HEK293T (cell line): ENCODE measurements around the gene CEBPB.

ENCODE experiments used
- CTCF ChIA-PET: fragments of 350-600 bp; formaldehyde crosslinking; extraction: SDS; loops from one replicate; lab custom pipeline; 2021; ENCODE audit warnings: antibody characterized with exemption, inconsistent platforms; lab: Yijun Ruan, JAX
- POLR2A ChIA-PET: fragments of 350-600 bp; formaldehyde crosslinking; extraction: SDS; loops from one replicate; lab custom pipeline; 2020; ENCODE audit warnings: antibody characterized with exemption, inconsistent platforms; lab: Yijun Ruan, JAX
- DNase-seq: peaks from one replicate; pipeline ENCODE4 v3.0.0; 2012; ENCODE audit warnings: mixed read lengths; ENCODE audit errors: extremely low spot score
- ARNT ChIP-seq: fragments of 450-650 bp; IDR thresholded peaks from 2 replicates; pipeline ENCODE4 v1.6.1; 2017; ENCODE audit warnings: mild to moderate bottlenecking
- BHLHE40 ChIP-seq: fragments of 450-650 bp; IDR thresholded peaks from 2 replicates; pipeline ENCODE4 v1.6.1; 2016; ENCODE audit warnings: mild to moderate bottlenecking, moderate library complexity, borderline replicate concordance
- CTBP1 ChIP-seq: fragments of 450-650 bp; IDR thresholded peaks from 2 replicates; pipeline ENCODE4 v1.6.1; 2016; ENCODE audit warnings: borderline replicate concordance
- ELF4 ChIP-seq: fragments of 450-650 bp; IDR thresholded peaks from 2 replicates; pipeline ENCODE4 v1.6.1; 2017; ENCODE audit warnings: antibody characterized with exemption
- FOXA1 ChIP-seq: fragments of 450-650 bp; IDR thresholded peaks from 2 replicates; pipeline ENCODE4 v1.6.1; 2016; ENCODE audit warnings: mild to moderate bottlenecking
- FOXK2 ChIP-seq: fragments of 450-650 bp; IDR thresholded peaks from 2 replicates; pipeline ENCODE4 v1.6.1; 2016; ENCODE audit warnings: mild to moderate bottlenecking
- FOXM1 ChIP-seq: fragments of 450-650 bp; IDR thresholded peaks from 2 replicates; pipeline ENCODE4 v1.6.1; 2017; ENCODE audit warnings: mild to moderate bottlenecking, borderline replicate concordance
- HDGF ChIP-seq: fragments of 450-650 bp; IDR thresholded peaks from 2 replicates; pipeline ENCODE4 v1.6.1; 2017; ENCODE audit warnings: antibody characterized with exemption, borderline replicate concordance
- L3MBTL2 ChIP-seq: fragments of 450-650 bp; conservative IDR thresholded peaks from 2 replicates; pipeline ENCODE4 v1.6.1; 2016; ENCODE audit warnings: mild to moderate bottlenecking
- LEF1 ChIP-seq: fragments of 450-650 bp; IDR thresholded peaks from 2 replicates; pipeline ENCODE4 v1.6.1; 2017; ENCODE audit warnings: mild to moderate bottlenecking, borderline replicate concordance
- NFRKB ChIP-seq: fragments of 450-650 bp; IDR thresholded peaks from 2 replicates; pipeline ENCODE4 v1.6.1; 2016; ENCODE audit warnings: mild to moderate bottlenecking, moderate library complexity
- PKNOX1 ChIP-seq: fragments of 450-650 bp; IDR thresholded peaks from 2 replicates; pipeline ENCODE4 v1.6.1; 2016
- SP1 ChIP-seq: fragments of 450-650 bp; IDR thresholded peaks from 2 replicates; pipeline ENCODE4 v1.6.1; 2017
- SUZ12 ChIP-seq: fragments of 450-650 bp; IDR thresholded peaks from 2 replicates; pipeline ENCODE4 v1.6.1; 2016; ENCODE audit warnings: mild to moderate bottlenecking
- TARDBP ChIP-seq: fragments of 450-650 bp; IDR thresholded peaks from 2 replicates; pipeline ENCODE4 v1.6.1; 2016
- ZNF384 ChIP-seq: fragments of 450-650 bp; IDR thresholded peaks from 2 replicates; pipeline ENCODE4 v1.6.1; 2016

Gene CEBPB

GRCh38 chr20:50231854-50232253 lies 41.2 kb downstream of the CEBPB start:
- DNase-seq = no peak
- ChIA-PET POLR2A (interaction anchor here (0.7 kb wide), 1 partner anchor 27 kb away, joined by 3 read pairs; no protein-coding TSS in a partner anchor), CTCF (no interaction called here)
- no peak for TF ChIP-seq L3MBTL2
- no peak for TF ChIP-seq BHLHE40
- no peak for TF ChIP-seq LEF1
- TF ChIP-seq ARNT = no peak
- TF ChIP-seq CTBP1 = no peak

GRCh38 chr20:50232651-50233324 lies 42.2 kb downstream of the CEBPB start:
- no peak for TF ChIP-seq SP1
- no peak for TF ChIP-seq TARDBP
- TF ChIP-seq FOXK2 = no peak
- no peak for TF ChIP-seq NFRKB
- no peak for TF ChIP-seq L3MBTL2
- TF ChIP-seq HDGF = no peak
- no peak for TF ChIP-seq LEF1
- no peak for TF ChIP-seq ZNF384
- TF ChIP-seq PKNOX1 = no peak
- TF ChIP-seq FOXA1 = no peak
- no peak for TF ChIP-seq CTBP1
- TF ChIP-seq BHLHE40 = no peak
- TF ChIP-seq SUZ12 = no peak
- TF ChIP-seq ARNT = no peak
- TF ChIP-seq FOXM1 = no peak
- no peak for TF ChIP-seq ELF4
- ChIA-PET CTCF (no interaction called here), POLR2A (interaction anchor here (0.7 kb wide), 1 partner anchor 26 kb away, joined by 3 read pairs; no protein-coding TSS in a partner anchor)
- no peak for DNase-seq

GRCh38 chr20:50233325-50234212 lies 42.9 kb downstream of the CEBPB start:
- TF ChIP-seq FOXA1 = no peak
- TF ChIP-seq PKNOX1 = 0 out of 2 replicates have a peak, but pooled peaks have one; percentile 7
- POLR2A ChIA-PET = no interaction called here
- DNase-seq = no peak
- CTCF ChIA-PET = no interaction called here

GRCh38 chr20:50234288-50234687 lies 43.7 kb downstream of the CEBPB start:
- no peak for TF ChIP-seq L3MBTL2
- TF ChIP-seq ARNT = no peak
- no peak for TF ChIP-seq SP1
- TF ChIP-seq ZNF384 = no peak
- no peak for TF ChIP-seq SUZ12
- TF ChIP-seq CTBP1 = no peak
- no peak for TF ChIP-seq NFRKB
- TF ChIP-seq LEF1 = no peak
- ChIA-PET CTCF (no interaction called here), POLR2A (no interaction called here)
- no peak for DNase-seq

GRCh38 chr20:50237349-50237748 lies 46.7 kb downstream of the CEBPB start:
- no peak for DNase-seq
- TF ChIP-seq ARNT = no peak
- TF ChIP-seq SP1 = no peak
- no peak for TF ChIP-seq L3MBTL2
- no peak for TF ChIP-seq PKNOX1
- ChIA-PET CTCF (no interaction called here), POLR2A (no interaction called here)

- CTCF ChIA-PET = no interaction called here
- DNase-seq = no peak
- TF ChIP-seq ZNF384 (no peak), FOXA1 (no peak)
- POLR2A ChIA-PET = interaction anchor here (1.1 kb wide), 1 partner anchor 123 kb away, joined by 3 read pairs; no protein-coding TSS in a partner anchor
Observed at GRCh38 chr20:50238081-50238800, 47.6 kb downstream of the CEBPB start.
